IMR-90 (cell line): ENCODE results near the gene HORMAD1.

Experiments used
- POLR2A ChIP-seq: IDR thresholded peaks from 2 replicates; pipeline ENCODE4 v1.6.1; 2012; ENCODE audit warnings: mild to moderate bottlenecking, low read depth, low read length
- RFX5 ChIP-seq: IDR thresholded peaks from 2 replicates; pipeline ENCODE4 v1.8.0; 2012; ENCODE audit warnings: low read depth, mild to moderate bottlenecking, low read length, moderate library complexity
- TF ChIP-seq, protein P1 (sequence below): conservative IDR thresholded peaks from 2 replicates; pipeline ENCODE4 v1.5.1; 2012; ENCODE audit warnings: mild to moderate bottlenecking, low read depth, low read length, improper control_type of control experiment
- TF ChIP-seq, protein P2 (sequence below): fragments of 150-350 bp; IDR thresholded peaks from 2 replicates; pipeline ENCODE4 v1.6.1; 2017; ENCODE audit warnings: mild to moderate bottlenecking, antibody characterized with exemption, low read length, low read depth

DNA sequence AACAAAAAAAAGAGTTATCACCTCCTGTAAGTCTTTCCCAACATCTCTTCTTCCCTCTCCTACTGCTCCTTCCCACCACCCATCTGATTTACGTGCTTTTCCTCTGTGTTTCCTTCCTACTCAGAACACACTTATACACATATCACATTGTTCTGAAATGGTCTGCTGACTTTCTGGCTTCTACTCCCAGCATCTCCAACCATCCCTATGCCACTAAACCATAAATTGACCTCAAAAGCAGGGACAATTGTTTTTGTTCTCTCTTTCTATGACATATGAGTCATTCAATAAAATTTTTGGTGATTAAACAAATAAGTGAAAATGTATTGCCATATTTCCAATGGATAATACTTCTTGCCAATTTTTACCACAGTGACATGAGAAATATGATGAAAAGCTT, 31.9 kb downstream of the HORMAD1 start:
- TF ChIP-seq, protein P1, sequence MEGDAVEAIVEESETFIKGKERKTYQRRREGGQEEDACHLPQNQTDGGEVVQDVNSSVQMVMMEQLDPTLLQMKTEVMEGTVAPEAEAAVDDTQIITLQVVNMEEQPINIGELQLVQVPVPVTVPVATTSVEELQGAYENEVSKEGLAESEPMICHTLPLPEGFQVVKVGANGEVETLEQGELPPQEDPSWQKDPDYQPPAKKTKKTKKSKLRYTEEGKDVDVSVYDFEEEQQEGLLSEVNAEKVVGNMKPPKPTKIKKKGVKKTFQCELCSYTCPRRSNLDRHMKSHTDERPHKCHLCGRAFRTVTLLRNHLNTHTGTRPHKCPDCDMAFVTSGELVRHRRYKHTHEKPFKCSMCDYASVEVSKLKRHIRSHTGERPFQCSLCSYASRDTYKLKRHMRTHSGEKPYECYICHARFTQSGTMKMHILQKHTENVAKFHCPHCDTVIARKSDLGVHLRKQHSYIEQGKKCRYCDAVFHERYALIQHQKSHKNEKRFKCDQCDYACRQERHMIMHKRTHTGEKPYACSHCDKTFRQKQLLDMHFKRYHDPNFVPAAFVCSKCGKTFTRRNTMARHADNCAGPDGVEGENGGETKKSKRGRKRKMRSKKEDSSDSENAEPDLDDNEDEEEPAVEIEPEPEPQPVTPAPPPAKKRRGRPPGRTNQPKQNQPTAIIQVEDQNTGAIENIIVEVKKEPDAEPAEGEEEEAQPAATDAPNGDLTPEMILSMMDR: no peak
- TF ChIP-seq, protein P2, sequence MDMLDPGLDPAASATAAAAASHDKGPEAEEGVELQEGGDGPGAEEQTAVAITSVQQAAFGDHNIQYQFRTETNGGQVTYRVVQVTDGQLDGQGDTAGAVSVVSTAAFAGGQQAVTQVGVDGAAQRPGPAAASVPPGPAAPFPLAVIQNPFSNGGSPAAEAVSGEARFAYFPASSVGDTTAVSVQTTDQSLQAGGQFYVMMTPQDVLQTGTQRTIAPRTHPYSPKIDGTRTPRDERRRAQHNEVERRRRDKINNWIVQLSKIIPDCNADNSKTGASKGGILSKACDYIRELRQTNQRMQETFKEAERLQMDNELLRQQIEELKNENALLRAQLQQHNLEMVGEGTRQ: no peak
- TF ChIP-seq POLR2A: no peak
- no peak for TF ChIP-seq RFX5
